Measurements from ENCODE around the gene ZBTB45.

Gene ZBTB45

GRCh38 chr19:58469241-58470013 is 50.2 kb downstream of the ZBTB45 start:
- no peak for DNase-seq (ENCODE audit: low read depth)
- no peak for TF ChIP-seq CTCF (IDR thresholded peaks at IDR 0.05; ENCODE audit: insufficient read depth, low read depth, low read length, missing control alignments)
- H3K4me3 ChIP-seq (ENCODE audit: low read length), result no peak overlapping the region

- peak overlapping the region; percentile 27 for H3K4me3 ChIP-seq (ENCODE audit: low read length)
- peak; percentile 58 for DNase-seq (ENCODE audit: low read depth)
- peak; percentile 2 for TF ChIP-seq CTCF (IDR thresholded peaks at IDR 0.05; ENCODE audit: insufficient read depth, low read depth, low read length, missing control alignments)
Measured at GRCh38 chr19:58468216-58468839, 51.3 kb downstream of the ZBTB45 start.

GRCh38 chr19:58466760-58467589 is 52.6 kb downstream of the ZBTB45 start, which contains the start of gene ZNF324:
ZNF324 (plus strand) TSS chr19:58467080; CDS start chr19:58469186, 2,106 bp downstream.
- DNase-seq (ENCODE audit: low read depth), result peak; percentile 98
- peak within 1 kb of the TSS; percentile 73 for H3K4me3 ChIP-seq (ENCODE audit: low read length)
- TF ChIP-seq CTCF (IDR thresholded peaks at IDR 0.05; ENCODE audit: insufficient read depth, low read depth, low read length, missing control alignments), result no peak

GRCh38 chr19:58466089-58466759 is 53.4 kb downstream of the ZBTB45 start:
- peak overlapping the region; percentile 73 for H3K4me3 ChIP-seq (ENCODE audit: low read length)
- no peak for DNase-seq (ENCODE audit: low read depth)
- no peak for TF ChIP-seq CTCF (IDR thresholded peaks at IDR 0.05; ENCODE audit: insufficient read depth, low read depth, low read length, missing control alignments)
